HG02870 (cell line): ENCODE results near the gene CHST3.

Experiments
- ATAC-seq: cut with Tn5 transposase; IDR thresholded peaks from one replicate; pipeline ENCODE4 v1.9.1; 2021; ENCODE audit warnings: mild to moderate bottlenecking, moderate library complexity; ENCODE audit not compliant: unreplicated experiment

CHST3 gene

DNA sequence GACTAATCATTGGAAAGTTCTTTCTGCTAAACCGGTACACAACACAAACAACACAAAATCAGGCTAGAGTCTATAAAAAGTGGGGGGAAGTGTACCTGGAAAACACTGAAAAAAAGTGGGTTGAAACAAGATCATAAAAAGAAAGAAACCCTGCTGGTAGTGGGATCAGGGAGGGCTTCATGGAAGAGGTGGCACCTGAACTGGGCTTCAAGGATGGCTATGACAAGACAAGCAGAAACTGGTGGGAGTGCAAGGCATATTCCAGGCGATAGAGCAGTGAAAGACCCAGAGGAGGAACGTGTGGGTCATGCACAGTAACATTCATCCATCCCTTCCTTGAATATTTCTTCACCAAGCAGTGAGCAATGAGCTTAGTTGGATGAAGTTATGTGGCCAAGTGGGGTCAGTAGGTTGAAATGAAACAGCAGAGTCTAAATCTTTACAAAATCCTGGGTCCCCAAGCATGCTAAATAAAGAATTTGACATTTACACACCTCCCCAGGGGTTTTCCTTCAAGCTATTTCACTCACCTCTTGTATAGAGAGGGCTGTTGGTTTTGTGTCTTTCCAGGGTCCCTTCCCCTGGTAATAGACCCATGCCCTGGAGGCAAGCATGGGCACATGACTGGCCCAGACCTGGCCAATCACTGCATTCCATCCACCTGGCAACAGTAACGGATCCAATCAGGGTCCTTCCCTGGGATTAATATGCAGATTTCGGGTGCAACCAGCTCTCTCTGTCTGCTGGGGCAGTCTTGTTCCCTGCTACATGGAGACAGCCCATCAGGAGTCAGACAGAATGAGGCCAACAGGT lies 86.0 kb downstream of the CHST3 start:
- ATAC-seq = no peak

DNA sequence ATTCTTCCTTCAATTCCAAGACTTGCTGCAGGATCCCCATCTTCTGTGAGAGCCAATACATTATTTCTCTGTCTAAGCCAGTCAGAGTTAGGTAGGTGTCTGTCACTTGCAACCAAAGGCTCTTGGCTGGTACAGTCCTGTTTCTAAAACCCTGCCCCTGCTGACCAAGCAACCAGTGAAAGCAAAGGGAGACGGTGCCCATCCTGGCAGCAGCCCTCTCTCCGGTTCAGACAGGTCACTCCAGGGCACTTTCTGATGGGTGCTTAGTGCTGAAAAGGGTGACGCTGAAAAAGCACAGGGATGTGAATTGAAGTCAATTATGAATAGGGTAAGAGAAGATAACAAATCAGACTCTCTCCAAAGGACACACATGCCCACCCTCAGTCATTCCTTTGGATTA lies 86.7 kb downstream of the CHST3 start:
- ATAC-seq = no peak

- ATAC-seq = no peak
Measured at GRCh38 chr10:72053690-72054089, 89.5 kb downstream of the CHST3 start.

- ATAC-seq = no peak
Measured at GRCh38 chr10:72056113-72056512, 91.9 kb downstream of the CHST3 start.

- no peak for ATAC-seq
Measured at GRCh38 chr10:72056932-72057751, 92.9 kb downstream of the CHST3 start.

GRCh38 chr10:72058347-72058898 lies 94.2 kb downstream of the CHST3 start:
- no peak for ATAC-seq

- ATAC-seq = no peak
Measured at GRCh38 chr10:72058989-72059842, 95.0 kb downstream of the CHST3 start.

DNA sequence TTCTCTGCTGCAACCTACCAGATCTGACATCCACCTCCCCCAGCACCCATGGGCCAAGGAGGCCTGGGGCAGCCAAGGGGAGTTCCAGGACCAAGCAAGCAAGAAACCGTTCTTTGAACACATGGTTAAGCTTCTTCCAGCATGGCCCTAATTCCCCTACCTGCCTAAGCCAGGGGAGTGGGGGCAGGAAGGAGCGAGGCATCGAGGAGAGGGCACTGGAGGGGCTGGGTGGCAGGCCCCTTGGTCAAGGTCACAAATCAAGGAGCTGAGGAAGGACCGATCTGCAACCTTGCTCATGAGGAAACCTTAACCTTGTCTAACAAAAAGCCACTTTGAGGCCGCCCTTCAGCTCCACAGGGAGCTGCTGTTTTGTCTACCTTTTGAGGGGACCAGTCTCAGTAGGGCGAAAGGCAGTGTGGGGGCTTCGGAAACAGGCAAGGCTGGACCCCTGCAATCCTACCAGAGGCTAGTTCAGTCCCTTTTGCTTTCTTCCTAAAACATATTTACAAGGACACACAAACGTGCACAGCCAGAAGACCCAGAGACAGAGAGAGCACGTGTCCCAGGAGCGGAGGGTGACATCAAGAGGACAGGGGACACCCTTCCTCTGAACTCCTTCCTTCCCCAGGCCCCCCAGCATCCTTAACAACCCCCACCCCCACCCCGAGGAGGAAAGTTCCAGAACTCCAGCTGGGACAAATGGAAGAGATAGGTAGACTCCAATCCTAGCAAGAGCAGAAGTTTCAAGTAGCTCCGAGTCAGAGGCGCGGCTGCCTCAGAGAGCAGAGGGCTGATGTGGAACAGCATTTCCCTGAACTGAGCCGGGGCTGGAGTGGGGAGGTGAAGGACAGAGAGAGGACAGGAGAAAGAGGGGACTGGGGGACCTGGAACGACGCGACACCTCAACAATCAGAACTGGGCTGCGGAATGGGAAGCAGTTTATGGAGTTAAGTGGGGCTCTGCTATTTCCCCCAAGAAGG lies 95.9 kb downstream of the CHST3 start:
- no peak for ATAC-seq

GRCh38 chr10:72061491-72061890 lies 97.3 kb downstream of the CHST3 start:
- no peak for ATAC-seq

DNA sequence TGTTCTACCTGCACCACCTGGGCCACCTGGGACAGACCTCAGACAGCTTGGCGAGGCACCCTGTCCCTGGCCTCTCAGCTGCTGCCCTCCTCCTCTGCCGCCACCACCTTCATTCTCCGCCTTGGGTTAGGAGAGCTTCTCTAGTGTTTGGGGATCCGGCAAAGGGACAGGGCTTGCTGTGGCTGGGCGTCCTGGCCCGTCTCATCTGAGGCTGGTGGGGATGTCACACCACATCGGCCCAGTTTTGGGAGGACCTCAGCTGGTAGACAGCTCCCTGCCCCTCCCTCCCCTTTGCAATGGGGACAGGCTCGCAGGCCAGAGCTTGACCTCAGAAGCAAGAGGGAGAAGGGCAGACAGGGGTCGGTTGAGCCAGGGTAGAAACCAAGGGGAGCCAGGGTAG lies 97.7 kb downstream of the CHST3 start:
- ATAC-seq = no peak

DNA sequence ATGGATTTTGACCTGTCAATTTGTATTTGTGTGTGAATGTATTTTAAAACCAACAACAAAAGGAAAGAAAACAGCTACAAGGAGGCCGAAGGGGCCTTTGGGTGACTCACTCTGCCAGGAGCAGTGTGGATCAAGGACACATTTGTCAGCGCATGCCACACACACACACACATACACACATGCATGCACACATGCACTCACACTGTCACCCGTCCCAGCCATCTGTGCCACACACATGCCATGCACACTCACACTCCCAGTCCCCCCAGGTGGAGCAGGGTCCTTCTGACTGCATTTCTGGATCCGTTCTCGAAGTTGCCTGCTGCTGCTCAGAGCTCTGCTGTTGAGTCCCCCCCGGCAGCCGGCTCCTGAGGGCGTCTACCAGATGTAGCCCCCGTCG lies 98.2 kb downstream of the CHST3 start:
- no peak for ATAC-seq
